MCF 10A (cell line): ENCODE data around the gene RGS7. TPM values are rescaled to one million over a fixed set of nuclear protein-coding genes. Genes with fewer than 3 reads are reported as not detected.
"Not testable (repeated sequence)": the region's sequence is repeated elsewhere in the genome, so short reads cannot be mapped to it uniquely, and the experiment has no call there.

ENCODE experiments used
- BruUV-seq: library from RNA; stranded (reverse); fragments of 400-500 nt; replicated peaks from 2 replicates; lab custom pipeline; 2021; lab: Mats Ljungman, UMichigan
- CTCF ChIA-PET: fragments of 300-600 bp; sonication (Branson Sonifier 250); formaldehyde crosslinking; extraction: SDS; loops from one replicate; lab custom pipeline; 2021; ENCODE audit warnings: antibody characterized with exemption, inconsistent platforms; lab: Yijun Ruan, JAX
- POLR2A ChIA-PET: fragments of 300-600, 350-650 bp; sonication (Branson Sonifier 250); formaldehyde crosslinking; extraction: SDS; loops from one replicate; lab custom pipeline; 2020; ENCODE audit warnings: antibody characterized with exemption, inconsistent platforms; lab: Yijun Ruan, JAX
- DNase-seq: peaks from one replicate; pipeline ENCODE4 v3.0.0-alpha.2; 2018; ENCODE audit not compliant: unreplicated experiment
- H3K27ac Mint-ChIP-seq: one replicate; pipeline ENCODE4 v1.8.0; 2022; ENCODE audit warnings: mild to moderate bottlenecking, low read depth, mixed read lengths; ENCODE audit not compliant: unreplicated experiment
- H3K27me3 Mint-ChIP-seq: one replicate; pipeline ENCODE4 v1.8.0; 2022; ENCODE audit warnings: mixed read lengths; ENCODE audit not compliant: insufficient read depth, unreplicated experiment
- H3K36me3 Mint-ChIP-seq: one replicate; pipeline ENCODE4 v1.8.0; 2022; ENCODE audit warnings: mild to moderate bottlenecking, moderate library complexity, mixed read lengths; ENCODE audit not compliant: insufficient read depth, unreplicated experiment
- H3K4me1 Mint-ChIP-seq: one replicate; pipeline ENCODE4 v1.8.0; 2022; ENCODE audit warnings: mixed read lengths; ENCODE audit not compliant: insufficient read depth, unreplicated experiment
- H3K4me3 Mint-ChIP-seq: one replicate; pipeline ENCODE4 v1.8.0; 2022; ENCODE audit warnings: mild to moderate bottlenecking, moderate library complexity, mixed read lengths; ENCODE audit not compliant: unreplicated experiment
- H3K9me3 Mint-ChIP-seq: one replicate; pipeline ENCODE4 v1.8.0; 2022; ENCODE audit warnings: mixed read lengths; ENCODE audit not compliant: unreplicated experiment
- intact Hi-C: fragments of 100-400 bp; cut with micrococcal nuclease; formaldehyde crosslinking; loops from 2 replicates; pipeline ENCODE4 v1.14.1; 2022
- total RNA-seq: library from RNA; stranded (reverse); gene quantifications from 2 replicates; pipeline ENCODE4 v1.2.3, GENCODE V29; 2022
- TF ChIP-seq, protein P1 (sequence below): fragments of 200-600 bp; IDR thresholded peaks from one replicate; pipeline ENCODE4 v1.8.0; 2022; ENCODE audit warnings: antibody characterized with exemption, mild to moderate bottlenecking; ENCODE audit not compliant: unreplicated experiment

RGS7 gene
- total RNA-seq, 1 experiment from 2014 or later = 0.42 TPM

DNA sequence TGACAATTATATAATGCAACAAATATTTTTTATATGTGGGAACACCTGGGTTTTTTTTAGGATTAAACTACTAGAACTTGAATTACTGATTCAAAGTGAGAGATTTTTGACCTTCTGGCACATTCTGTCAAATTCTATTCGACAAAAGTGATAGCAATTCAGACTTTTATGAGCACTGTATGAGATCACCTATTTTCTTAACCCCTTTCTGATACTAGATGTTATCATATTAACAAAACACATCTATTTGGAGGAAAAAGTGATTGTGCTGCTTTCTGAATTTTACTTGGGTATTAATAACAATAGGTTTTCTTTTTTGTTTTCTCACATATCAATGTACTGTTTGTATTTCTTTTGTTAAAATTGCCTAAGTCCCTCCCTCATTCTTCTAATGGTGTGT lies 570.1 kb downstream of the RGS7 start:
- intact Hi-C loops = no loop called here
- DNase-seq = no peak
- ChIA-PET CTCF (no interaction called here), POLR2A (no interaction called here)
- Mint-ChIP-seq H3K36me3 (no peaks in the 10 kb centered on the region), H3K27ac (no peak overlapping the region), H3K9me3 (no peaks in the 10 kb centered on the region), H3K27me3 (no peaks in the 10 kb centered on the region), H3K4me1 (peaks cover 20% of the 10 kb centered on the region), H3K4me3 (no peak overlapping the region)
- no TSS peak for BruUV-seq
- TF ChIP-seq, protein P1, sequence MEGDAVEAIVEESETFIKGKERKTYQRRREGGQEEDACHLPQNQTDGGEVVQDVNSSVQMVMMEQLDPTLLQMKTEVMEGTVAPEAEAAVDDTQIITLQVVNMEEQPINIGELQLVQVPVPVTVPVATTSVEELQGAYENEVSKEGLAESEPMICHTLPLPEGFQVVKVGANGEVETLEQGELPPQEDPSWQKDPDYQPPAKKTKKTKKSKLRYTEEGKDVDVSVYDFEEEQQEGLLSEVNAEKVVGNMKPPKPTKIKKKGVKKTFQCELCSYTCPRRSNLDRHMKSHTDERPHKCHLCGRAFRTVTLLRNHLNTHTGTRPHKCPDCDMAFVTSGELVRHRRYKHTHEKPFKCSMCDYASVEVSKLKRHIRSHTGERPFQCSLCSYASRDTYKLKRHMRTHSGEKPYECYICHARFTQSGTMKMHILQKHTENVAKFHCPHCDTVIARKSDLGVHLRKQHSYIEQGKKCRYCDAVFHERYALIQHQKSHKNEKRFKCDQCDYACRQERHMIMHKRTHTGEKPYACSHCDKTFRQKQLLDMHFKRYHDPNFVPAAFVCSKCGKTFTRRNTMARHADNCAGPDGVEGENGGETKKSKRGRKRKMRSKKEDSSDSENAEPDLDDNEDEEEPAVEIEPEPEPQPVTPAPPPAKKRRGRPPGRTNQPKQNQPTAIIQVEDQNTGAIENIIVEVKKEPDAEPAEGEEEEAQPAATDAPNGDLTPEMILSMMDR = no peak

DNA sequence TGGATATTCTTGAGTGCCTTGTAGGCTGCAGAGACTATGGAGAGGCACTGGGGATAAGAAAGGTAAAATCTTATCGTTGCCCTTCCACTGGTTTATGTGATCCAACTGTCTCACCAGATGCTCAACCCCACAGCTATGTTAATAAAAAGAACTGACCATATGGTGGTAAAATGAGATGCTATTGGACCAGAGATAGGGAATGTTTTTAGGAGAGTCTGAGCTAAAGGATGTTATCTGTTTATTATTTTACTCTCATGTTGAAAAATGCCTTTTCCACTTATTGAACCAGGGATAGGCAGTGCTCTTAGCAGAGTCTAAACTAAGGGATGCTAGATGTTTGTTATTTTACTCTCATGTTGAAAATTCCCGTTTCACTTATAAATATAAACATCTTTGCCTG lies 572.2 kb downstream of the RGS7 start:
- no peaks in the 10 kb centered on the region for H3K27me3 Mint-ChIP-seq
- no peak for DNase-seq
- CTCF ChIA-PET = interaction anchor here (0.6 to 1.6 kb wide), 6 partner anchors 10 to 799 kb away, joined by 3 to 5 read pairs (median 4); no protein-coding TSS in a partner anchor
- peaks cover 8% of the 10 kb centered on the region for H3K4me1 Mint-ChIP-seq
- no TSS peak for BruUV-seq
- POLR2A ChIA-PET = interaction anchor here (1.5 kb wide), 1 partner anchor 8 kb away, joined by 4 read pairs; no protein-coding TSS in a partner anchor
- TF ChIP-seq, protein P1 = no peak
- H3K27ac Mint-ChIP-seq = peak overlapping the region; percentile 21
- no peak overlapping the region for H3K4me3 Mint-ChIP-seq
- intact Hi-C loops = no loop called here
- H3K36me3 Mint-ChIP-seq = no peaks in the 10 kb centered on the region
- H3K9me3 Mint-ChIP-seq = no peaks in the 10 kb centered on the region

DNA sequence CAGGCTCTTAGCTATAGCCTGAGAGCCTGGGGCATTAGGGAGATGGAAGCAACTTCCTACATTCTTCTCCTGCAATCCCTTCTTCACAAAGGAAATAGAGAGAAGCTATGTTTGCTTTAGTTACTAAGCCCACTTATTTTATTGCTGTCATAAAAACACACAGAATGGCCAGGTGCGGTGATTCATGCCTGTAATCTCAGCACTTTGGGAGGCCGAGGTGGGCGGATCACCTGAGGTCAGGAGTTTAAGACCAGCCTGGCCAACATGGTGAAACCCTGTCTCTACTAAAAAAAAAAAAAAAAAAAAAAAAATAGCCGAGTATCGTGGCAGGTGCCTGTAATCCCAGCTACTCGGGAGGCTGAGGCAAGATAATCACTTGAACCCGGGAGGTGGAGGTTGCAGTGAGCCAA lies 573.3 kb downstream of the RGS7 start:
- CTCF ChIA-PET = interaction anchor here (0.7 to 1.0 kb wide), 4 partner anchors 9 to 798 kb away, joined by 3 to 4 read pairs (median 3); no protein-coding TSS in a partner anchor

DNA sequence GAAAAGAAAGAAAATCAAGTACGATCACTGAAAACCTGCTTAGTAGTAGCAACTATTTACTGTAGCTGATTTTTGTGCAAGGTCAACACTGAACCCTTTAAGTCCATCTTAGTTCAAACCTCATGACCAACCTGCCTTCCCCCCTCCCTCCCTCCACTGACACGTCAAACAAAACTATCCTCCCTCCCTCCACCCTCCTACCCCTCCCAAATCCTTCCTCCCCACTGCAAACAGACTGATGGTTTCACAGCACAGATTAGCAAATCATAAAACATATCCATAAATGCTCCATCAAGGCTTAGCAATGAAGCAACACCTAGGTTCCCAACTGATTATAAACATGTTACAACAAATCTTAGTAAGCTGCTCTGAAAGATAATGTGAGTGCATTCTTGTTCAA lies 580.8 kb downstream of the RGS7 start:
- Mint-ChIP-seq H3K27ac (no peak overlapping the region), H3K4me1 (peaks cover 15% of the 10 kb centered on the region), H3K4me3 (no peak overlapping the region), H3K36me3 (no peaks in the 10 kb centered on the region), H3K27me3 (no peaks in the 10 kb centered on the region), H3K9me3 (no peaks in the 10 kb centered on the region)
- CTCF ChIA-PET = interaction anchor here (1.0 to 3.4 kb wide), 2 partner anchors 9 to 112 kb away, joined by 3 to 16 read pairs; no protein-coding TSS in a partner anchor
- no TSS peak for BruUV-seq
- POLR2A ChIA-PET = interaction anchor here (0.8 to 1.6 kb wide), 5 partner anchors 9 to 45 kb away, joined by 3 to 6 read pairs (median 3); no protein-coding TSS in a partner anchor
- intact Hi-C loops = no loop called here
- TF ChIP-seq, protein P1 = no peak
- DNase-seq = no peak

More for the DNA sequence above, 573.3 kb downstream of the RGS7 start:
- H3K4me3 Mint-ChIP-seq, BruUV-seq, intact Hi-C loops, H3K27me3 Mint-ChIP-seq, H3K9me3 Mint-ChIP-seq, H3K36me3 Mint-ChIP-seq, H3K4me1 Mint-ChIP-seq: not testable (repeated sequence)
- POLR2A ChIA-PET = interaction anchor here (0.7 kb wide), 1 partner anchor 34 kb away, joined by 3 read pairs; no protein-coding TSS in a partner anchor
- H3K27ac Mint-ChIP-seq = peak overlapping the region; percentile 65
- DNase-seq = peak; percentile 72
